Endothelial cell of umbilical vein (primary cell): ENCODE data around the gene IFITM2. TPM values are rescaled to one million over a fixed set of nuclear protein-coding genes. Genes with fewer than 3 reads are reported as not detected.
"Not testable (repeated sequence)": the region's sequence is repeated elsewhere in the genome, so short reads cannot be mapped to it uniquely, and the experiment has no call there.

Experiments used
- BruUV-seq: library from RNA; stranded (reverse); fragments of 400-500 nt; replicated peaks from 2 replicates; lab custom pipeline; 2021; lab: Mats Ljungman, UMichigan
- CTCF ChIA-PET: fragments of 300-600, 350-600 bp; sonication (Branson Sonifier 250); formaldehyde crosslinking; loops from one replicate; lab custom pipeline; 2021; ENCODE audit warnings: antibody characterized with exemption, inconsistent platforms; lab: Charles Lee
- POLR2A ChIA-PET: fragments of 300-600, 350-600 bp; sonication (Branson Sonifier 250); formaldehyde crosslinking; loops from one replicate; lab custom pipeline; 2021; ENCODE audit warnings: antibody characterized with exemption, inconsistent platforms; lab: Charles Lee
- DNase-seq: peaks from one replicate; pipeline ENCODE4 v3.0.0-alpha.2; 2011; ENCODE audit warnings: low read depth, low spot score
- FAIRE-seq: peaks from 2 replicates; lab custom pipeline; 2011; peaks lifted over from hg19 to GRCh38; lab: Jason Lieb, UNC
- H2AFZ ChIP-seq: 2 replicates; pipeline ENCODE4 v1.6.0; 2012; ENCODE audit warnings: low read depth, low read length, control low read depth, inconsistent platforms
- H3K27ac ChIP-seq: 2 replicates; pipeline ENCODE4 v1.5.1; 2011; ENCODE audit warnings: low read depth, mild to moderate bottlenecking, control low read depth, low read length, moderate library complexity; ENCODE audit not compliant: insufficient read depth
- H3K27me3 ChIP-seq, 2 experiments: 2 replicates each; pipeline versions ENCODE4 v1.6.0 to v1.6.1; 2011; ENCODE audit warnings: low read length in 2 of 2, mixed read lengths in 1 of 2; ENCODE audit not compliant: control insufficient read depth in 2 of 2, insufficient read depth in 2 of 2
- H3K36me3 ChIP-seq, 2 experiments: 2 replicates in 1 of 2; 3 replicates in 1 of 2; pipeline ENCODE4 v1.5.1; 2011; ENCODE audit warnings: low read length in 2 of 2, mild to moderate bottlenecking in 1 of 2, moderate library complexity in 1 of 2; ENCODE audit not compliant: control insufficient read depth in 2 of 2, insufficient read depth in 2 of 2; ENCODE audit errors: extremely low read depth in 1 of 2
- H3K4me1 ChIP-seq: 3 replicates; pipeline ENCODE4 v1.5.1; 2011; ENCODE audit warnings: mild to moderate bottlenecking, low read length; ENCODE audit not compliant: control insufficient read depth, insufficient read depth; ENCODE audit errors: extremely low read depth
- H3K4me2 ChIP-seq: 2 replicates; pipeline ENCODE4 v1.6.1; 2011; ENCODE audit warnings: low read length, control low read depth, mixed read lengths; ENCODE audit not compliant: insufficient read depth
- H3K4me3 ChIP-seq, 3 experiments: fragments of 200-600 bp in 1 of 3; sonication (generic), shearing (Covaris generic) in 1 of 3; replicated peaks in 1 of 3; 2 replicates each; pipeline ENCODE4 v1.5.1; 2011 to 2016; ENCODE audit warnings: control low read depth in 3 of 3, low read length in 3 of 3, mild to moderate bottlenecking in 2 of 3, inconsistent platforms in 1 of 3, low read depth in 1 of 3, moderate library complexity in 1 of 3; ENCODE audit not compliant: insufficient read depth in 1 of 3
- H3K79me2 ChIP-seq: 2 replicates; pipeline ENCODE4 v1.6.0; 2012; ENCODE audit warnings: low read length, inconsistent platforms; ENCODE audit not compliant: control insufficient read depth, insufficient read depth
- H3K9ac ChIP-seq: replicated peaks from 2 replicates; pipeline ENCODE3; 2011; ENCODE audit warnings: low read length, control low read depth; ENCODE audit not compliant: insufficient read depth; ENCODE audit errors: extremely low read depth
- H3K9me1 ChIP-seq: replicated peaks from 3 replicates; pipeline ENCODE4 v1.6.0; 2011; ENCODE audit warnings: mild to moderate bottlenecking, low read length; ENCODE audit not compliant: control insufficient read depth, insufficient read depth; ENCODE audit errors: extremely low read depth
- H3K9me3 ChIP-seq: replicated peaks from 2 replicates; pipeline ENCODE4 v1.5.1; 2012; ENCODE audit warnings: low read length, inconsistent platforms; ENCODE audit not compliant: control insufficient read depth, insufficient read depth
- H4K20me1 ChIP-seq: replicated peaks from 2 replicates; pipeline ENCODE3; 2011; ENCODE audit warnings: mild to moderate bottlenecking, low read length; ENCODE audit not compliant: control insufficient read depth, insufficient read depth; ENCODE audit errors: extremely low read depth
- CTCF ChIP-seq, 2 donors: IDR thresholded peaks; 1 replicate in 1 of 2; 2 replicates in 1 of 2; pipeline ENCODE4 v1.5.1; 2011; ENCODE audit warnings: low read length in 2 of 2, mild to moderate bottlenecking in 2 of 2, moderate library complexity in 2 of 2, control low read depth in 1 of 2, inconsistent platforms in 1 of 2, low read depth in 1 of 2; ENCODE audit not compliant: insufficient read depth in 1 of 2; ENCODE audit errors: extremely low read depth in 1 of 2
- EZH2 ChIP-seq: IDR thresholded peaks from 2 replicates; pipeline ENCODE4 v1.6.1; 2012; ENCODE audit warnings: borderline replicate concordance, low read depth, mild to moderate bottlenecking, moderate library complexity, low read length, inconsistent platforms; ENCODE audit not compliant: severe bottlenecking
- FOS ChIP-seq: IDR thresholded peaks from 2 replicates; pipeline ENCODE4 v1.6.1; 2011; ENCODE audit warnings: mild to moderate bottlenecking, low read length, moderate library complexity, borderline replicate concordance; ENCODE audit not compliant: insufficient read depth
- GATA2 ChIP-seq: IDR thresholded peaks from 2 replicates; pipeline ENCODE4 v1.7.0; 2011; ENCODE audit warnings: low read depth, mild to moderate bottlenecking, moderate library complexity, mixed read lengths, low read length; ENCODE audit not compliant: insufficient read length, insufficient read depth
- JUN ChIP-seq: IDR thresholded peaks from 2 replicates; pipeline ENCODE4 v1.6.1; 2011; ENCODE audit warnings: borderline replicate concordance, low read depth; ENCODE audit not compliant: insufficient read length, insufficient read depth
- MAX ChIP-seq: IDR thresholded peaks from 2 replicates; pipeline ENCODE4 v1.6.1; 2011; ENCODE audit not compliant: insufficient read depth, insufficient read length
- MYC ChIP-seq: IDR thresholded peaks from one replicate; pipeline ENCODE4 v1.6.1; 2011; ENCODE audit warnings: mild to moderate bottlenecking, low read depth, low read length
- POLR2A ChIP-seq: IDR thresholded peaks from 2 replicates; pipeline ENCODE4 v1.6.1; 2012; ENCODE audit warnings: low read depth, mild to moderate bottlenecking, control low read depth, low read length
- POLR2AphosphoS5 ChIP-seq: IDR thresholded peaks from 2 replicates; pipeline ENCODE4 v1.6.1; 2012; ENCODE audit warnings: low read depth, mild to moderate bottlenecking, control low read depth, low read length, moderate library complexity; ENCODE audit not compliant: insufficient read depth
- dilution Hi-C: fragments of 300-500 bp; cut with MboI; formaldehyde crosslinking; loops from one replicate; pipeline ENCODE4 v1.15.0; 2019; ENCODE audit warnings: low sequenced_read_pairs; ENCODE audit not compliant: extremely low pct_ligation_motif_present
- intact Hi-C: fragments of 100-400 bp; cut with micrococcal nuclease; formaldehyde crosslinking; loops from one replicate; pipeline ENCODE4 v1.10.0; 2022
- polyA plus RNA-seq, 4 experiments: library from polyadenylated mRNA; depleted of rRNA in 3 of 4; stranded (reverse) in 3 of 4; unstranded in 1 of 4; fragments of >200 nt; gene quantifications; 2 replicates each; pipeline versions ENCODE4 v1.2.1 to v1.2.3, GENCODE V29; 2011 to 2012; ENCODE audit warnings: missing spikeins in 1 of 4
- total RNA-seq: library from RNA; stranded (reverse); gene quantifications from 2 replicates; pipeline ENCODE4 v1.2.3, GENCODE V29; 2021

Gene IFITM2
- total and polyA plus RNA-seq, 2 donors (not counting 3 experiments of a cell fraction or from before 2014, with no cell fraction given): 219 to 1,135 TPM

GRCh38 chr11:332651-333480, 25.2 kb downstream of the IFITM2 start:
- POLR2A ChIA-PET: no interaction called here
- no peak overlapping the region for H2AFZ ChIP-seq

GRCh38 chr11:333616-334263, 26.1 kb downstream of the IFITM2 start:
- FAIRE-seq, CTCF ChIA-PET, H3K9ac ChIP-seq, H3K9me3 ChIP-seq, H2AFZ ChIP-seq, intact Hi-C loops, DNase-seq, H3K4me3 ChIP-seq, H3K4me2 ChIP-seq, H3K9me1 ChIP-seq, H3K27me3 ChIP-seq, H4K20me1 ChIP-seq, BruUV-seq, H3K36me3 ChIP-seq, POLR2A ChIA-PET, H3K79me2 ChIP-seq, dilution Hi-C loops, H3K27ac ChIP-seq: not testable (repeated sequence)
- H3K4me1 ChIP-seq: peaks cover 15% of the 10 kb centered on the region

More at GRCh38 chr11:332651-333480, 25.2 kb downstream of the IFITM2 start:
- H3K9ac ChIP-seq: no peak overlapping the region
- no peaks in the 10 kb centered on the region for H3K79me2 ChIP-seq
- CTCF ChIA-PET: interaction anchor here (1.0 to 1.1 kb wide), 2 partner anchors 22 to 28 kb away, joined by 3 read pairs; no protein-coding TSS in a partner anchor
- dilution Hi-C loops: no loop called here
- intact Hi-C loops: no loop called here
- H3K27ac ChIP-seq: no peak overlapping the region
- TF ChIP-seq EZH2 (no peak), POLR2AphosphoS5 (no peak), GATA2 (no peak), CTCF (IDR thresholded peaks at IDR 0.05; ENCODE audit: extremely low read depth in 1 of 2, insufficient read depth in 1 of 2, low read depth in 1 of 2, low read length in 2 of 2) (no peak), MYC (no peak), FOS (no peak), MAX (no peak), JUN (no peak), POLR2A (no peak)
- H3K36me3 ChIP-seq: no peaks in the 10 kb centered on the region
- DNase-seq: no peak
- no TSS peak for BruUV-seq
- no peak overlapping the region for H3K4me2 ChIP-seq
- H3K4me1 ChIP-seq: peaks cover 15% of the 10 kb centered on the region
- H4K20me1 ChIP-seq: no peaks in the 10 kb centered on the region
- no peaks in the 10 kb centered on the region for H3K27me3 ChIP-seq
- H3K4me3 ChIP-seq: no peak overlapping the region
- no peak for FAIRE-seq
- H3K9me1 ChIP-seq: no peaks in the 10 kb centered on the region
- no peaks in the 10 kb centered on the region for H3K9me3 ChIP-seq
